Activated naive CD4-positive, alpha-beta T cell treated with anti-CD3 and anti-CD28 coated beads for 36 hours (primary cell): ENCODE data around the gene TBC1D32. TPM values are rescaled to one million over a fixed set of nuclear protein-coding genes. Genes with fewer than 3 reads are reported as not detected.
"Not testable (repeated sequence)": the region's sequence is repeated elsewhere in the genome, so short reads cannot be mapped to it uniquely, and the experiment has no call there.

Experiments used
- CTCF ChIA-PET: fragments of 350-600 bp; sonication (Branson Sonifier 250); formaldehyde crosslinking; loops from one replicate; lab custom pipeline; 2021; ENCODE audit warnings: antibody characterized with exemption; lab: Charles Lee
- DNase-seq: peaks from one replicate; pipeline ENCODE4 v3.0.0-alpha.2; 2020
- H3K27ac Mint-ChIP-seq: one replicate; pipeline ENCODE4 v1.8.0; 2021; ENCODE audit warnings: mild to moderate bottlenecking, mixed read lengths
- H3K27me3 Mint-ChIP-seq: one replicate; pipeline ENCODE4 v1.8.0; 2021; ENCODE audit warnings: low read depth, mixed read lengths
- H3K36me3 Mint-ChIP-seq: one replicate; pipeline ENCODE4 v1.8.0; 2021; ENCODE audit warnings: low read depth, mixed read lengths
- H3K4me1 Mint-ChIP-seq: one replicate; pipeline ENCODE4 v1.8.0; 2021; ENCODE audit warnings: low read depth, mixed read lengths
- H3K4me3 Mint-ChIP-seq: one replicate; pipeline ENCODE4 v1.8.0; 2021; ENCODE audit warnings: mild to moderate bottlenecking, moderate library complexity, mixed read lengths
- H3K9me3 Mint-ChIP-seq: one replicate; pipeline ENCODE4 v1.8.0; 2021; ENCODE audit warnings: mixed read lengths
- intact Hi-C: fragments of 100-400 bp; cut with micrococcal nuclease; formaldehyde crosslinking; loops from one replicate; pipeline ENCODE4 v1.15.1; 2023
- total RNA-seq, 2 experiments: library from RNA; stranded (reverse); gene quantifications; one replicate each; pipeline ENCODE4 v1.2.3, GENCODE V29; 2021

The TBC1D32 gene
- total RNA-seq, 2 experiments from 2014 or later: 6.9 to 8.2 TPM

GRCh38 chr6:121068749-121069148 is 265.5 kb downstream of the TBC1D32 start:
- intact Hi-C loops, H3K4me3 Mint-ChIP-seq, DNase-seq, H3K27me3 Mint-ChIP-seq, H3K4me1 Mint-ChIP-seq, H3K27ac Mint-ChIP-seq, CTCF ChIA-PET: not testable (repeated sequence)
- peaks cover 18% of the 10 kb centered on the region for H3K9me3 Mint-ChIP-seq
- H3K36me3 Mint-ChIP-seq: peaks cover 26% of the 10 kb centered on the region

GRCh38 chr6:121067381-121067780 is 266.9 kb downstream of the TBC1D32 start:
- peaks cover 2% of the 10 kb centered on the region for H3K27me3 Mint-ChIP-seq
- no peak for DNase-seq
- peaks cover 26% of the 10 kb centered on the region for H3K36me3 Mint-ChIP-seq
- H3K9me3 Mint-ChIP-seq: peaks cover 21% of the 10 kb centered on the region
- intact Hi-C loops: no loop called here
- no peak overlapping the region for H3K4me3 Mint-ChIP-seq
- no peaks in the 10 kb centered on the region for H3K4me1 Mint-ChIP-seq
- CTCF ChIA-PET: no interaction called here
- H3K27ac Mint-ChIP-seq: no peak overlapping the region

- Mint-ChIP-seq H3K36me3 (peaks cover 12% of the 10 kb centered on the region), H3K4me1 (no peaks in the 10 kb centered on the region), H3K27ac (no peak overlapping the region), H3K27me3 (peaks cover 3% of the 10 kb centered on the region), H3K4me3 (no peak overlapping the region), H3K9me3 (peaks cover 16% of the 10 kb centered on the region)
- no peak for DNase-seq
- CTCF ChIA-PET: no interaction called here
- intact Hi-C loops: no loop called here
Measured at GRCh38 chr6:121064345-121064744, 269.9 kb downstream of the TBC1D32 start.

- intact Hi-C loops: loop anchor here (1.0 to 5.0 kb wide), 9 partner anchors 167 to 1475 kb away; no protein-coding TSS in a partner anchor
- Mint-ChIP-seq H3K4me3 (no peak overlapping the region), H3K27me3 (no peaks in the 10 kb centered on the region), H3K27ac (no peak overlapping the region), H3K36me3 (no peaks in the 10 kb centered on the region), H3K9me3 (no peaks in the 10 kb centered on the region), H3K4me1 (no peaks in the 10 kb centered on the region)
- CTCF ChIA-PET: interaction anchor here (0.5 to 1.8 kb wide), 6 partner anchors 16 to 627 kb away, joined by 3 to 11 read pairs (median 4); no protein-coding TSS in a partner anchor
- no peak for DNase-seq
Measured at GRCh38 chr6:121055572-121056163, 278.6 kb downstream of the TBC1D32 start.

- H3K4me1 Mint-ChIP-seq, H3K9me3 Mint-ChIP-seq, CTCF ChIA-PET, H3K27ac Mint-ChIP-seq, H3K27me3 Mint-ChIP-seq, DNase-seq, H3K4me3 Mint-ChIP-seq, H3K36me3 Mint-ChIP-seq, intact Hi-C loops: not testable (repeated sequence)
Measured at GRCh38 chr6:121048593-121048992, 285.7 kb downstream of the TBC1D32 start.

- intact Hi-C loops: not testable (repeated sequence)
Measured at GRCh38 chr6:121044905-121045304, 289.4 kb downstream of the TBC1D32 start.

GRCh38 chr6:121043706-121044105 is 290.6 kb downstream of the TBC1D32 start:
- H3K4me1 Mint-ChIP-seq, intact Hi-C loops, H3K27me3 Mint-ChIP-seq, CTCF ChIA-PET, H3K36me3 Mint-ChIP-seq, H3K9me3 Mint-ChIP-seq, DNase-seq, H3K4me3 Mint-ChIP-seq, H3K27ac Mint-ChIP-seq: not testable (repeated sequence)

More at GRCh38 chr6:121044905-121045304, 289.4 kb downstream of the TBC1D32 start:
- H3K9me3 Mint-ChIP-seq, DNase-seq, H3K27me3 Mint-ChIP-seq, CTCF ChIA-PET, H3K27ac Mint-ChIP-seq, H3K4me1 Mint-ChIP-seq, H3K4me3 Mint-ChIP-seq, H3K36me3 Mint-ChIP-seq: not testable (repeated sequence)

- H3K27me3 Mint-ChIP-seq, H3K36me3 Mint-ChIP-seq, H3K4me3 Mint-ChIP-seq, CTCF ChIA-PET, DNase-seq, H3K9me3 Mint-ChIP-seq, H3K4me1 Mint-ChIP-seq, intact Hi-C loops, H3K27ac Mint-ChIP-seq: not testable (repeated sequence)
Measured at GRCh38 chr6:121043211-121043610, 291.1 kb downstream of the TBC1D32 start.

- no peak overlapping the region for H3K4me3 Mint-ChIP-seq
- intact Hi-C loops: no loop called here
- H3K27me3 Mint-ChIP-seq: peaks cover 3% of the 10 kb centered on the region
- DNase-seq: no peak
- H3K9me3 Mint-ChIP-seq: no peaks in the 10 kb centered on the region
- H3K4me1 Mint-ChIP-seq: no peaks in the 10 kb centered on the region
- H3K27ac Mint-ChIP-seq: no peak overlapping the region
- no peaks in the 10 kb centered on the region for H3K36me3 Mint-ChIP-seq
- CTCF ChIA-PET: interaction anchor here (0.6 kb wide), 1 partner anchor 27 kb away, joined by 3 read pairs; no protein-coding TSS in a partner anchor
Measured at GRCh38 chr6:121042766-121043165, 291.5 kb downstream of the TBC1D32 start.

- DNase-seq: no peak
- H3K36me3 Mint-ChIP-seq: no peaks in the 10 kb centered on the region
- no peak overlapping the region for H3K27ac Mint-ChIP-seq
- CTCF ChIA-PET: interaction anchor here (0.6 kb wide), 1 partner anchor 658 kb away, joined by 3 read pairs; no protein-coding TSS in a partner anchor
- intact Hi-C loops: no loop called here
- H3K27me3 Mint-ChIP-seq: peaks cover 3% of the 10 kb centered on the region
- H3K4me1 Mint-ChIP-seq: no peaks in the 10 kb centered on the region
- H3K9me3 Mint-ChIP-seq: no peaks in the 10 kb centered on the region
- H3K4me3 Mint-ChIP-seq: no peak overlapping the region
Measured at GRCh38 chr6:121040831-121041230, 293.4 kb downstream of the TBC1D32 start.

- H3K27ac Mint-ChIP-seq: no peak overlapping the region
- H3K4me3 Mint-ChIP-seq: no peak overlapping the region
- no peaks in the 10 kb centered on the region for H3K9me3 Mint-ChIP-seq
- intact Hi-C loops: no loop called here
- H3K36me3 Mint-ChIP-seq: no peaks in the 10 kb centered on the region
- H3K27me3 Mint-ChIP-seq: no peaks in the 10 kb centered on the region
- no peaks in the 10 kb centered on the region for H3K4me1 Mint-ChIP-seq
- DNase-seq: no peak
- CTCF ChIA-PET: no interaction called here
Measured at GRCh38 chr6:121033091-121033490, 301.2 kb downstream of the TBC1D32 start.

GRCh38 chr6:121032268-121033006 is 301.8 kb downstream of the TBC1D32 start:
- no peaks in the 10 kb centered on the region for H3K36me3 Mint-ChIP-seq
- intact Hi-C loops: no loop called here
- no peak for DNase-seq
- no peak overlapping the region for H3K4me3 Mint-ChIP-seq
- peaks cover 3% of the 10 kb centered on the region for H3K27me3 Mint-ChIP-seq
- CTCF ChIA-PET: no interaction called here
- no peaks in the 10 kb centered on the region for H3K9me3 Mint-ChIP-seq
- no peak overlapping the region for H3K27ac Mint-ChIP-seq
- H3K4me1 Mint-ChIP-seq: no peaks in the 10 kb centered on the region
